Stimulated activated CD4-positive, alpha-beta T cell treated with anti-CD3 and anti-CD28 coated beads, Interleukin-15, amount 100 ng/mL, for 24 hours (primary cell): Measurements from ENCODE around the gene TEAD3.

ENCODE experiments used
- DNase-seq: peaks from one replicate; pipeline ENCODE4 v3.0.0-alpha.2; 2020

Gene TEAD3

DNA sequence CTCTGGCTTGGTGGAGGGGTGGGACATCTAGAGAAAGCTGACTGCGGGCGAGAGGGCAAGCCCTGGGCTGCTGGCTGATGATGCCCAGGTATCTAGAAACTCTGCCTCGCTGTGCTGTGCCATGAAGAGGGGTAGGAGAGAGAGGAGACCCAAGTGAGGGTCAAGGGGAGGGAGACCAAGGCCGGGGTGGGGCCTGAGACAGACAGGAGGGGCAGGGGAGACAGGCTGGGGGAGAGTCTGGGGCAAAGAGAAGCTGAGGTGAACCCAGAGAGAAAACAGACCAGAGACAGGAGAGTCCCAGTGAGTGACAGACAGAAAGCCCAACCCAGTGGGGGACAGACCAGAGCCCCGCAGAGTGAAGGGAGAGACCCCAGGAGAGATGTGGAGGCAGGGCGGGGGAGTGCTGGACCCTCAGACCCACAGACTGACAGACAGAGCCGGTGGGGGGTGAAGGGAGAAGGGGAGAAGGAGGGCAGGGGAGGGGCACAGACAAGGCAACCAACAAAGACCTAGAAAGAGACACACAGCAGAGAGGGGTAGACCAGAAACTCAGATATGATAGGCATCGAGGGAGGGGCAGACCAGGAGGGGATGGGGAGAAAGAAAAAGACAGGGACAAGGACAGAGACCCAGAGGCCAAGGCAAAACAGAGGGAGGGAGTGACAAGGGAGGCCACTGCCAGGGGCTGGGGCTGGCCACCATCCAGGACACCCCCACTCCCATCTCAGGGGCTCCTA is 5.9 kb downstream of the TEAD3 start:
- no peak for DNase-seq

GRCh38 chr6:35489995-35490791 is 6.7 kb downstream of the TEAD3 start:
- DNase-seq: no peak

DNA sequence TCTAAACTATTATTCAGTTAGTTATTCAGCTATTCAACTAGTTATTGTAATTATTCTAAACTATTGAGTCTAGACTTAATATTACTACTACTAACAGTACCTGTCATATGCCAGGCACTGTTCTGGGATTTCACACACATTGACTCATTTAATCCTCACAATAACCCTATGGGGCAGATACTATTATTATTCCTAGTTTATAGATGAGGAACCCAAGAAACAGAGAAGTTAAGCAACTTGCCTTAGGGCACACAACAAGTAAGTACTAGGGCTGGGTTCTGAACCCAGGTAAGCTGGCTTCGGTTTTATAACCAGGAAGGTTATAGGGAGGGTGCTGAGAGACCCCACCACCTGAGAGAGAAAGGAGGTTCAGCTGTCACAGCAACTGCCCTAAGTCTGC is 7.8 kb downstream of the TEAD3 start:
- no peak for DNase-seq

- DNase-seq: no peak
These were observed 8.4 kb downstream of the TEAD3 start for GRCh38 chr6:35488517-35488862.

DNA sequence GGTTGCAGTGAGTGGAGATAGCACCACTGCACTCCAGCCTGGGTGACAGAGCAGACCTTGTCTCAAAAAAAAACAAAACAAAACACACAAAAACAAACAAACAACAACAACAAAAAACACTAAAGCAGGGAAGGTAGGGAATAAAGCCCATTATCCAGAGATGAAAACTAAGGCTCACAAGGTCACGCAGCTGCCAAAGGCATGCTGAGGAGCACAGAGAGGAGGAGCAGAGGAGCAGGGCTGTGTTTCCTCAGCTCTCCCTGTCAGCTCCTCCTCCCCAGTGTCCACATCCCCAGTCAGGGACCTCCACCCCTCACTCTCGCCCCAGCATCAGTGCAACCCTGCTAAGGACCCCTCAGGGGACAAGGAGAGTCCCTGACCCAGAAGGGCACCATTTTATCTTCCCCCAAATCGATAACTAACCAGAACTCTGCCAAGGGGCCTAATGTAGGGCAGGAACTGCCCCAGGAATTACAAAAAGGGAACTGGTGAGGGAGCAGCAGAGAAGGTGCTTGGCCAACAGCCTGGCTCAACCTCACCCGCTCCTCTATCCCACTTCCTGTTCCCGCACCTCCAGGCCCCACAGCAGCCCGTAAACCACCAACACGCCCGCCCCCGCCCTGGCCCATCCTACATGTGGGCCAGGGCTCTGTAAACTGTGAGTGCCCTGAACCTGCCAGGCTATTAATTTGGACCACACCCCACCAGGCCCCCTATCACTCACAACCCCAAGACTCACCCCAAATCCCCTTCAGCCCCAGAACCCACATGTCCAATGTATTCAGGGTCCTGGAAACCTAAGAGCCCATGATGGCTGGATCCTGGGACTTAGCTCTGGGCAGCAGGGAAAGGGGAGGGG is 9.0 kb downstream of the TEAD3 start:
- no peak for DNase-seq

- DNase-seq: no peak
These were observed 10.6 kb downstream of the TEAD3 start for GRCh38 chr6:35486005-35486925.

GRCh38 chr6:35485402-35485877 is 11.4 kb downstream of the TEAD3 start:
- DNase-seq: no peak

DNA sequence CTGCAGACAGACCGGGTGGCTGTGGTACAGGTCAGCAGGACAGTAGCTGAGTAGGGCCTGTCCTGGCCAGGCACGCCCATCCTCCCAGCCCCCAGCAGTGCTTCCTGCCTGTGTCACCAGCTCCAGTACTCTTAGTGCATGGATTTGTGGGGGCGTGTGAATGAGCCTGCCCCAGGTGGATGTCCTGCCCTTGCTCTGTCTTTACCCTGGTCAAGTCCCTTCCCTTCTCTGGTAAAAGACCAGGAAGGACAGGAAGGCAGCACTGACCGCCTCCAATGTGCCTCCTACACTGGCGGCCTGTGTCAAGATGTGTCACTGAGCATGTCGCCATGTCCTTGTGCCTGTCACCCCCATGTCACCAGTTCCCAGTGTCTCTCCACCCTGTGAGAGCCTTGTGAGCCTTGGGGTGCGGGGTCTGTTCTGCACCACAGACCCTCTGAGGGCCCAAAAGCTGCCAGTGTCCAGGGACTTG is 11.9 kb downstream of the TEAD3 start:
- DNase-seq: no peak

GRCh38 chr6:35483893-35484645 is 12.8 kb downstream of the TEAD3 start:
- DNase-seq: no peak

- DNase-seq: no peak
These were observed 13.4 kb downstream of the TEAD3 start for GRCh38 chr6:35483490-35483889.

DNA sequence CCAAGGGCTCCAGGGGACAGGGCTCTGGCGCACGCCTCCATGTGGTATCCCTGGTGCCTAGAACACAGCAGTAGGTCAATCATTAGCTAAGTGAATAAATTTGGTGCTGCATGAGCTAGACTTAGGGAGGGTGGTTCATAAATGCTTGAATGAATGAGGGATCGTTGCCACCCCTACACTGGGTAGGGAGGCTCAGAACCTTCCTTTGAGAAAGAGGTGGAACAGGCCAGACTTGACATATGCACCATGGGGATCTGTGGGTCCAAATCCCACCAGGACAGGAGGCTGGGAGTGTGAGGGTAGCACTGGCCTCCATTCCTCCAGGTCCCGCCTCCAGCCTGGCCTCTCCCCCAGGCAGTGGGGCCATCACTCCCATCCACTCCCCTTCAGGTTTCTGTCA is 13.8 kb downstream of the TEAD3 start:
- no peak for DNase-seq

DNA sequence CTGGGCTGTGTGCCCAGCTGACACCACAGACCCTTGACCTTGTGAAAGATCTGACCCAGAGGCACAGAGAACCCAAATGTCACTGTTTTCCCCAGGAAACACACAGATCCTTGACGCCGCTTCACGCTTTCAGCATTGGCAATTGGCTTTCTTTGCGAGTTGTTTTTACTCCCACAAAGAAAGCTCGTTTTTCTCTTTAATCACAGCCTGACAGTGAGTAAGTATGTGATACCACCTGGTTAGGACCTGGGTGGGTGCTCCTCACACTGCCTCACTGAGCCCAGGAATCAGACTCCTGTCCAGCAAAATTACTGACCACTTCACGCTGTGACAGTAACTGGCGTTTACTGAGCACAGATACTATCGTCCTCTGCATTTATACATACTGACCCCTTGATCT is 15.7 kb downstream of the TEAD3 start:
- no peak for DNase-seq

DNA sequence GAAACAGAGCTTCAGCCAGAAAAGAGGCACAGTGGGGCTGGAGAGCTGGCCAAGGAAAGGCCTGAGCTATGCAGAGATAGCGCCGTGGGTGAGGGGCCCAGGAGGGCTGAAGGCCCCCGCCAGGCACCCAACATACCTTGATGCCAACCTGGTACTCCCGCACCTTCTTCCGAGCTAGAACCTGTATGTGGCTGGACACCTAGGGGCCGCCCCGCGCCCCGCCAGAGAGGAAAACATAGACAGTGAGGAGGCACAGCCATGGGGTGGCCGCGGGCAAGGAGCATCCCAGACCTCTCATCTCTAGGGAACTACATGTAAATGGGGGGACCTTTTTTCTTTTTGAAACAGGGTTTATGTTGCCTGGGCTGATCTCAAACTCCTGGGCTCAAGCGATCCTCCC is 16.7 kb downstream of the TEAD3 start:
- DNase-seq: no peak

- no peak for DNase-seq
These were observed 18.6 kb downstream of the TEAD3 start for GRCh38 chr6:35478259-35478658.

- DNase-seq: no peak
These were observed 19.2 kb downstream of the TEAD3 start for GRCh38 chr6:35477551-35478179.

DNA sequence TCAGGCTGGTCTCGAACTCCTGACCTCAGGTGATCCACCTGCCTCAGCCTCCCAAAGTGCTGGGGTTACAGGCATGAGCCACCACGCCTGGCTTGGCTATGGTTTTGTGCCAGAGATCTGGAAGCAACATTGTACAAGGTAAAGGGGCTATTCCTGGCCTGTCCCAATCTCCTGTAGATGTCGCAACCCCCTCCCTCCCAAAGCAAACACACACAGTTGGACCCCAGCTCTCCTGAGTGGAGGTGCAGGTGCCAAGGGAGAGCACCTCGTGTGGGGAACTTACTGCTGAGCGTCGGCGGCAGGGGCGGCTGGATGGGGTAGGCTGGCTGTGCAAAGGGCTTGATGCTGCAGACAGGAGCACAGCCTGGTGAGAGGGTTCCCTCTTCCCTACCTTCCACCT is 19.9 kb downstream of the TEAD3 start:
- no peak for DNase-seq

DNA sequence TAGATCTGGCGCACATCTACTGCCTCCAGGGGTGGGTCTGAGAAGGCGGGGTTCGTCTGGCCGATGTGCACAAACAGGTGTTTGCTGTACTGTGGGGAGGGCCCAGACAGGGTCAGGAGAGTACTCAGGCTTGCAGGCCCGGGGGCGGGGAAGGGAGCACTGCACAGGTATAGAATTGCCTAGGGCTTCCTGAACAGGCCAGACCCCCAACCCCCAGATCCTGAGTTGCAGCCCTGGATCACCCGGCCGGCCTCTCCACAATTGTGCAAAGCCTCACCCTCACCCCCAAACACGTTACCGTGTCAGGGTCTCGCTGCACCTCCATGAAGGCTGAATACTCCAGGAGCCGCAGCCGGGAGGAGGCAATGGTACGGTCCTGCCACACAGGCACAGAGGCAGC is 20.9 kb downstream of the TEAD3 start:
- peak; percentile 34 for DNase-seq

- peak; percentile 29 for DNase-seq
These were observed 21.3 kb downstream of the TEAD3 start for GRCh38 chr6:35475573-35475972.

GRCh38 chr6:35474942-35475570 is 21.8 kb downstream of the TEAD3 start:
- peak; percentile 53 for DNase-seq
